ENCODE measurements around the gene ZDHHC13.

- TF ChIP-seq CTCF (conservative IDR thresholded peaks at IDR 0.05; ENCODE audit: low read depth, low read length) (no peak), NFE2L2 (IDR thresholded peaks at IDR 0.05; ENCODE audit: low read depth, low read length) (no peak), POLR2A (IDR thresholded peaks at IDR 0.05; ENCODE audit: low read depth, low read length) (no peak), CEBPB (IDR thresholded peaks at IDR 0.05; ENCODE audit: low read depth, low read length) (no peak), MXI1 (IDR thresholded peaks at IDR 0.05; ENCODE audit: borderline replicate concordance, low read depth, low read length) (no peak), CHD1 (IDR thresholded peaks at IDR 0.05; ENCODE audit: low read depth, low read length) (no peak), FOS (IDR thresholded peaks at IDR 0.05; ENCODE audit: low read depth, low read length) (no peak), RFX5 (IDR thresholded peaks at IDR 0.05; ENCODE audit: low read depth, low read length) (no peak), SMC3 (IDR thresholded peaks at IDR 0.05; ENCODE audit: low read depth, low read length) (no peak), ELK1 (IDR thresholded peaks at IDR 0.05; ENCODE audit: borderline replicate concordance, low read depth, low read length) (no peak), MAZ (IDR thresholded peaks at IDR 0.05; ENCODE audit: borderline replicate concordance, low read depth, low read length) (no peak), USF2 (IDR thresholded peaks at IDR 0.05; ENCODE audit: low read depth, low read length) (no peak)
Observed at GRCh38 chr11:19089421-19089820, 27.5 kb upstream of the ZDHHC13 start.
